HUES64 (cell line): ENCODE data around the gene ATP9A.
"Not testable (repeated sequence)": the region's sequence is repeated elsewhere in the genome, so short reads cannot be mapped to it uniquely, and the experiment has no call there.

Experiments used
- H3K27ac ChIP-seq: 2 replicates; pipeline ENCODE4 v1.7.0; 2013; ENCODE audit warnings: low read depth, low read length, inconsistent platforms
- H3K27me3 ChIP-seq: 2 replicates; pipeline ENCODE4 v1.6.1; 2013; ENCODE audit warnings: mild to moderate bottlenecking, low read length; ENCODE audit not compliant: insufficient read depth
- H3K36me3 ChIP-seq: 2 replicates; pipeline ENCODE4 v1.6.1; 2013; ENCODE audit warnings: mild to moderate bottlenecking, low read length; ENCODE audit not compliant: insufficient read depth
- H3K4me1 ChIP-seq: 2 replicates; pipeline ENCODE4 v1.6.1; 2013; ENCODE audit warnings: mild to moderate bottlenecking, low read length, moderate library complexity; ENCODE audit not compliant: insufficient read depth
- H3K4me3 ChIP-seq: 2 replicates; pipeline ENCODE4 v1.5.1; 2013; ENCODE audit warnings: mild to moderate bottlenecking, low read length, moderate library complexity
- H3K9ac ChIP-seq: 2 replicates; pipeline ENCODE4 v1.6.1; 2013; ENCODE audit warnings: mild to moderate bottlenecking, low read depth, low read length
- H3K9me3 ChIP-seq: 2 replicates; pipeline ENCODE4 v1.6.1; 2013; ENCODE audit warnings: low read depth, low read length; ENCODE audit not compliant: insufficient read depth
- WGBS: fragments of 150-250, 120-280 bp; methylation state at CpG from one replicate; pipeline ENCODE4 v1.1.7; 2013; ENCODE audit warnings: missing lambda C conversion rate; 5-methylcytosine and 5-hydroxymethylcytosine counted together

Gene ATP9A

GRCh38 chr20:51766994-51767866, 960 bp downstream of the ATP9A start:
- no peaks in the 10 kb centered on the region for H3K36me3 ChIP-seq
- WGBS, result 1% methylated on average over 59 of the region's 61 CpGs
- peaks cover 5% of the 10 kb centered on the region for H3K27me3 ChIP-seq
- no peaks in the 10 kb centered on the region for H3K9me3 ChIP-seq
- H3K4me1 ChIP-seq, result no peaks in the 10 kb centered on the region
- peak overlapping the region; percentile 85 for H3K9ac ChIP-seq
- peak overlapping the region; percentile 70 for H3K27ac ChIP-seq
- peak overlapping the region; percentile 62 for H3K4me3 ChIP-seq

GRCh38 chr20:51765381-51765780, 2.8 kb downstream of the ATP9A start:
- not testable (repeated sequence) for H3K27ac ChIP-seq, H3K9ac ChIP-seq, H3K4me3 ChIP-seq, H3K4me1 ChIP-seq, H3K27me3 ChIP-seq, H3K9me3 ChIP-seq, H3K36me3 ChIP-seq
- WGBS, result 97% methylated on average over 10 of the region's 10 CpGs

GRCh38 chr20:51763965-51764602, 4.1 kb downstream of the ATP9A start:
- Histone ChIP-seq H3K36me3 (no peaks in the 10 kb centered on the region), H3K27me3 (peaks cover 5% of the 10 kb centered on the region), H3K4me3 (no peak overlapping the region), H3K27ac (no peak overlapping the region), H3K9ac (no peak overlapping the region), H3K4me1 (peaks cover 4% of the 10 kb centered on the region; the same call in 1 of the 2 replicates), H3K9me3 (no peaks in the 10 kb centered on the region)
- WGBS, result 92% methylated on average over 6 of the region's 6 CpGs

GRCh38 chr20:51760905-51761546, 7.2 kb downstream of the ATP9A start:
- no peaks in the 10 kb centered on the region for H3K9me3 ChIP-seq
- WGBS, result 65% methylated on average over 14 of the region's 14 CpGs
- no peaks in the 10 kb centered on the region for H3K27me3 ChIP-seq
- no peak overlapping the region for H3K9ac ChIP-seq
- H3K27ac ChIP-seq, result no peak overlapping the region
- H3K36me3 ChIP-seq, result no peaks in the 10 kb centered on the region
- peaks cover 4% of the 10 kb centered on the region; the same call in 1 of the 2 replicates for H3K4me1 ChIP-seq
- no peak overlapping the region for H3K4me3 ChIP-seq

GRCh38 chr20:51759769-51760510, 8.2 kb downstream of the ATP9A start:
- WGBS, result 90% methylated on average over 14 of the region's 14 CpGs
- H3K27ac ChIP-seq, result no peak overlapping the region
- H3K4me1 ChIP-seq, result peaks cover 4% of the 10 kb centered on the region; the same call in 1 of the 2 replicates
- no peaks in the 10 kb centered on the region for H3K27me3 ChIP-seq
- no peak overlapping the region for H3K9ac ChIP-seq
- H3K36me3 ChIP-seq, result no peaks in the 10 kb centered on the region
- H3K9me3 ChIP-seq, result no peaks in the 10 kb centered on the region
- H3K4me3 ChIP-seq, result no peak overlapping the region

- WGBS, result 91% methylated on average over 11 of the region's 12 CpGs
These were observed 9.1 kb downstream of the ATP9A start for GRCh38 chr20:51758978-51759544.

GRCh38 chr20:51757226-51757625, 11.0 kb downstream of the ATP9A start:
- 92% methylated on average over 10 of the region's 10 CpGs for WGBS
- Histone ChIP-seq H3K27ac (no peak overlapping the region), H3K4me1 (peaks cover 4% of the 10 kb centered on the region; the same call in 1 of the 2 replicates)

More at GRCh38 chr20:51758978-51759544, 9.1 kb downstream of the ATP9A start:
- H3K9me3 ChIP-seq, result no peaks in the 10 kb centered on the region
- H3K27me3 ChIP-seq, result no peaks in the 10 kb centered on the region
- H3K4me1 ChIP-seq, result peaks cover 4% of the 10 kb centered on the region; the same call in 1 of the 2 replicates
- no peaks in the 10 kb centered on the region for H3K36me3 ChIP-seq
- H3K4me3 ChIP-seq, result no peak overlapping the region
- H3K27ac ChIP-seq, result no peak overlapping the region
- no peak overlapping the region for H3K9ac ChIP-seq

DNA sequence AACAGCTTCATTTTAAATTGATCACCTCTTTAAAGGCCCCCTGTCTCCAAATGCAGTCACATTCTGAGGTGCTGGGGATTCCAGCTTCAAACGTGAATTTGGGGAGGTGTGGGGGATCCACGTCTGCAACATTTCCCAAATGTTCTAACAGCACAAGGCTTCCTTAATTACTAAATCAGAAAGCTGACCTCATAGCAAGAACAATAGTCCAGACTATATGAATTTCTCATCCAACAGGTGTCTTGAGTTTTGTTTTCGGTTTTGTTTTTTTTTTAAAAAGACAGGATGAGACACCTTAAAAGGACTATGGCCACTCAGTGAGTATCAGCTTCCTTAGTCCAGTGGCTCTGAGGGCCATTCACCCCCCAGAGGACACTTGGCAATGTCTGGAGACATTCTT, 11.5 kb downstream of the ATP9A start:
- no peaks in the 10 kb centered on the region for H3K36me3 ChIP-seq
- no peak overlapping the region for H3K9ac ChIP-seq
- H3K27ac ChIP-seq, result no peak overlapping the region
- no peak overlapping the region for H3K4me3 ChIP-seq
- 87% methylated on average over 3 of the region's 3 CpGs for WGBS
- peaks cover 4% of the 10 kb centered on the region; the same call in 1 of the 2 replicates for H3K4me1 ChIP-seq
- no peaks in the 10 kb centered on the region for H3K27me3 ChIP-seq
- no peaks in the 10 kb centered on the region for H3K9me3 ChIP-seq

More at GRCh38 chr20:51757226-51757625, 11.0 kb downstream of the ATP9A start:
- Histone ChIP-seq H3K4me3 (no peak overlapping the region), H3K36me3 (no peaks in the 10 kb centered on the region), H3K27me3 (no peaks in the 10 kb centered on the region), H3K9ac (no peak overlapping the region), H3K9me3 (no peaks in the 10 kb centered on the region)

GRCh38 chr20:51753220-51753619, 15.0 kb downstream of the ATP9A start:
- not testable (repeated sequence) for H3K4me3 ChIP-seq, H3K4me1 ChIP-seq, H3K27me3 ChIP-seq, H3K36me3 ChIP-seq, H3K9ac ChIP-seq, H3K9me3 ChIP-seq, H3K27ac ChIP-seq
- 97% methylated on average over 7 of the region's 8 CpGs for WGBS

DNA sequence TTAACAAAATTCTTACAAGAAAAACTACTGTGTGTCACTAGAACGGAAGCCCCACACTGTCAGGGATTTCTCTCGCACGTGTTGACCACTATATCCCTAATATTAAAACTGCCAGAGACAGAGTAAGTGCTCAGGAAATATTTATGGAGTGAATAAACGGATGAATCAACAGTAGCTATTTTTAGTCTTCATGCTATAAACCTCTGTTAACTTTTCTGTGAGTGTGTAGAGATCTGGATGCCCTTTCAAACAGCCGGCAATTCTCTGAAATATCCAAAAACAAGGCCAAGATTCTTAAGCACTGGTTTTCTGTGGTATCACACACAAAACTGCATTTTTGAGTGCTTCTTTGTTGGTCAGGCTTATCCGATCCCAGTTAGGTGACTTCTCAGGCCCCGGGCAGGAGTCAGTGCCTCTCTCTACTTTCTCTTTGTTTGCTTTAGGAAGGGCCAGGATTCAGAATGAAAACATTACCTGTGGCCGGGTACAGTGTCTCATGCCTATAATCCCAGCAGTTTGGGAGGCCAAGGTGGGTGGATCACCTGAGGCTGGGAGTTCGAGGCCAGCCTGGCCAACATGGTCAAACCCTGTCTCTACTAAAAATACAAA, 15.7 kb downstream of the ATP9A start:
- no peak overlapping the region for H3K4me3 ChIP-seq
- no peak overlapping the region for H3K27ac ChIP-seq
- no peaks in the 10 kb centered on the region for H3K27me3 ChIP-seq
- WGBS, result 81% methylated on average over 9 of the region's 9 CpGs
- H3K4me1 ChIP-seq, result peaks cover 4% of the 10 kb centered on the region; the same call in 1 of the 2 replicates
- no peak overlapping the region for H3K9ac ChIP-seq
- no peaks in the 10 kb centered on the region for H3K9me3 ChIP-seq
- H3K36me3 ChIP-seq, result no peaks in the 10 kb centered on the region
